H9 (cell line): ENCODE results near the gene BAG1. TPM values are rescaled to one million over a fixed set of nuclear protein-coding genes. Genes with fewer than 3 reads are reported as not detected.

Experiments
- DNase-seq: peaks from one replicate; pipeline ENCODE4 v3.0.0-alpha.2; 2017
- H2AFZ ChIP-seq: one replicate; pipeline ENCODE4 v1.6.1; 2013; ENCODE audit warnings: mild to moderate bottlenecking, low read length, control low read depth, moderate library complexity
- H2AK5ac ChIP-seq: 2 replicates; pipeline ENCODE4 v1.6.1; 2013; ENCODE audit warnings: low read length, control low read depth, mixed read lengths; ENCODE audit not compliant: insufficient read length
- H2BK120ac ChIP-seq: one replicate; pipeline ENCODE4 v1.6.1; 2013; ENCODE audit warnings: low read depth, mild to moderate bottlenecking, low read length, control low read depth, inconsistent platforms; ENCODE audit not compliant: poor library complexity, severe bottlenecking
- H2BK12ac ChIP-seq: 2 replicates; pipeline ENCODE4 v1.6.1; 2013; ENCODE audit warnings: low read length, control low read depth, mixed read lengths, low read depth; ENCODE audit not compliant: insufficient read length
- H2BK15ac ChIP-seq: 2 replicates; pipeline ENCODE4 v1.6.1; 2013; ENCODE audit warnings: low read depth, low read length, control low read depth
- H2BK20ac ChIP-seq: one replicate; pipeline ENCODE4 v1.6.1; 2013; ENCODE audit warnings: low read depth, mild to moderate bottlenecking, low read length, control low read depth, inconsistent platforms; ENCODE audit not compliant: poor library complexity, severe bottlenecking
- H2BK5ac ChIP-seq: 2 replicates; pipeline ENCODE4 v1.6.1; 2013; ENCODE audit warnings: low read length, control low read depth, mixed read lengths; ENCODE audit not compliant: insufficient read length
- H3K14ac ChIP-seq: 2 replicates; pipeline ENCODE4 v1.6.1; 2013; ENCODE audit warnings: low read length, control low read depth; ENCODE audit not compliant: insufficient read depth
- H3K18ac ChIP-seq: 2 replicates; pipeline ENCODE4 v1.6.1; 2013; ENCODE audit warnings: low read depth, mild to moderate bottlenecking, mixed read lengths, low read length, control low read depth; ENCODE audit not compliant: insufficient read length
- H3K23ac ChIP-seq: 2 replicates; pipeline ENCODE4 v1.6.1; 2013; ENCODE audit warnings: low read length, control low read depth, mixed read lengths, low read depth; ENCODE audit not compliant: insufficient read length
- H3K23me2 ChIP-seq: 2 replicates; pipeline ENCODE4 v1.6.1; 2013; ENCODE audit warnings: low read depth, mild to moderate bottlenecking, mixed read lengths, low read length, control low read depth; ENCODE audit not compliant: insufficient read length, poor library complexity, severe bottlenecking
- H3K27ac ChIP-seq: 2 replicates; pipeline ENCODE4 v1.5.1; 2013; ENCODE audit warnings: low read length, control low read depth, mixed read lengths, low read depth; ENCODE audit not compliant: insufficient read length
- H3K27me3 ChIP-seq: 2 replicates; pipeline ENCODE4 v1.6.1; 2013; ENCODE audit warnings: low read length, control low read depth, inconsistent platforms; ENCODE audit not compliant: insufficient read depth
- H3K4ac ChIP-seq: 2 replicates; pipeline ENCODE4 v1.6.1; 2013; ENCODE audit warnings: low read depth, mild to moderate bottlenecking, control low read depth, inconsistent platforms, low read length, moderate library complexity
- H3K4me1 ChIP-seq: 2 replicates; pipeline ENCODE4 v1.6.1; 2013; ENCODE audit warnings: low read length, control low read depth, inconsistent platforms; ENCODE audit not compliant: insufficient read depth
- H3K4me2 ChIP-seq: 2 replicates; pipeline ENCODE4 v1.6.1; 2013; ENCODE audit warnings: low read length, control low read depth, mixed read lengths; ENCODE audit not compliant: insufficient read length, insufficient read depth
- H3K56ac ChIP-seq: 2 replicates; pipeline ENCODE4 v1.6.1; 2013; ENCODE audit warnings: low read depth, mild to moderate bottlenecking, mixed read lengths, low read length, control low read depth; ENCODE audit not compliant: insufficient read length
- H3K79me1 ChIP-seq: 2 replicates; pipeline ENCODE4 v1.6.1; 2013; ENCODE audit warnings: low read depth, mild to moderate bottlenecking, moderate library complexity, low read length, control low read depth, inconsistent platforms; ENCODE audit not compliant: insufficient read depth, poor library complexity, severe bottlenecking
- H3K79me2 ChIP-seq: 2 replicates; pipeline ENCODE4 v1.6.1; 2013; ENCODE audit warnings: low read length, control low read depth, inconsistent platforms; ENCODE audit not compliant: insufficient read depth
- H3K9ac ChIP-seq: 2 replicates; pipeline ENCODE4 v1.6.1; 2013; ENCODE audit warnings: low read length, control low read depth, mixed read lengths; ENCODE audit not compliant: insufficient read length; ENCODE audit errors: extremely low read depth
- H3K9me3 ChIP-seq: one replicate; pipeline ENCODE4 v1.6.1; 2013; ENCODE audit warnings: low read depth, low read length, inconsistent platforms; ENCODE audit not compliant: control insufficient read depth
- H3T11ph ChIP-seq: one replicate; pipeline ENCODE4 v1.6.1; 2013; ENCODE audit warnings: mild to moderate bottlenecking, low read length, control low read depth, inconsistent platforms
- H4K20me1 ChIP-seq: one replicate; pipeline ENCODE4 v1.6.1; 2013; ENCODE audit not compliant: control insufficient read depth, insufficient read length, insufficient read depth
- H4K5ac ChIP-seq: 2 replicates; pipeline ENCODE4 v1.6.1; 2013; ENCODE audit warnings: low read depth, mild to moderate bottlenecking, mixed read lengths, low read length, control low read depth; ENCODE audit not compliant: insufficient read length
- H4K8ac ChIP-seq: replicated peaks from 2 replicates; pipeline ENCODE4 v1.6.1; 2013; ENCODE audit warnings: low read length, control low read depth, mixed read lengths, low read depth; ENCODE audit not compliant: insufficient read length
- H4K91ac ChIP-seq: 2 replicates; pipeline ENCODE4 v1.6.1; 2013; ENCODE audit warnings: low read depth, mild to moderate bottlenecking, moderate library complexity, mixed read lengths, low read length, control low read depth; ENCODE audit not compliant: insufficient read length
- H3K27ac Mint-ChIP-seq, 3 experiments: 2 replicates in 2 of 3; 3 replicates in 1 of 3; pipeline ENCODE4 v1.8.0; 2020 to 2021; ENCODE audit warnings: mixed read lengths in 3 of 3, mild to moderate bottlenecking in 1 of 3, moderate library complexity in 1 of 3
- H3K27me3 Mint-ChIP-seq: 2 replicates; pipeline ENCODE4 v1.8.0; 2021; ENCODE audit warnings: low read depth, mild to moderate bottlenecking, moderate library complexity, mixed read lengths
- H3K36me3 Mint-ChIP-seq, 3 experiments: 2 replicates in 2 of 3; 3 replicates in 1 of 3; pipeline ENCODE4 v1.8.0; 2020 to 2021; ENCODE audit warnings: low read depth in 3 of 3, mixed read lengths in 3 of 3; ENCODE audit not compliant: insufficient read depth in 1 of 3
- H3K4me1 Mint-ChIP-seq, 2 experiments: 2 replicates each; pipeline ENCODE4 v1.8.0; 2020; ENCODE audit warnings: mixed read lengths in 2 of 2
- H3K4me3 Mint-ChIP-seq, 2 experiments: 2 replicates in 1 of 2; 3 replicates in 1 of 2; pipeline ENCODE4 v1.8.0; 2020 to 2021; ENCODE audit warnings: mild to moderate bottlenecking in 2 of 2, mixed read lengths in 2 of 2, moderate library complexity in 1 of 2
- H3K9me3 Mint-ChIP-seq, 2 experiments: 2 replicates in 1 of 2; 3 replicates in 1 of 2; pipeline ENCODE4 v1.8.0; 2020; ENCODE audit warnings: mild to moderate bottlenecking in 2 of 2, mixed read lengths in 2 of 2, moderate library complexity in 1 of 2
- WGBS: extraction: QIAGEN DNeasy Blood & Tissue Kit; methylation state at CpG from one replicate; pipeline ENCODE4 v1.1.7; 2013; ENCODE audit warnings: missing lambda C conversion rate, low lambda C conversion rate, mixed read lengths; ENCODE audit not compliant: insufficient read length; ENCODE audit errors: extremely low coverage; 5-methylcytosine and 5-hydroxymethylcytosine counted together
- total RNA-seq: library from RNA; stranded (reverse); gene quantifications from 2 replicates; pipeline ENCODE4 v1.2.1, GENCODE V29; 2021
- TF ChIP-seq, protein P1 (sequence below): fragments of 200-600 bp; sonication (generic); conservative IDR thresholded peaks from 3 replicates; pipeline ENCODE4 v1.8.0; 2021; ENCODE audit warnings: antibody characterized with exemption, mild to moderate bottlenecking

BAG1 gene
- total RNA-seq, 1 experiment from 2014 or later: 66.4 TPM

DNA sequence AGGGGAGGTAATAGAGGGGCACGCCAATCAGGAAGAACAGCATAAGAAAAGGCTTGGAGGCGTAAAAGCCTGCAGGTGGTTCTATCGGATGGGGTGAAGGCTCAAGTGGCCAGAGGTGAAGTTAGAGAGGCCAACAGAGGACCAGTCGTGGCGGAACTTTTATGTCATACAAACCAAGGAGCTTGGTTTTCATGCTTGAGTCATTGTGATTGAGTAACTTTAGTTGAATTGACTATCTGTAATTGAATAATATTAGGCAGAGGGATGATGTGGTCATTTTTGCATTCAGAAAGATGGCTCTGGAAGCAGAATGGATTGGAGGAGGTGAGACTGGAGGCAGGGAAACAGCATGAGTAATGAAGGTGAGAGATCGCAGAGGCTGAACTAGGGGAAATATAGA, 31.7 kb downstream of the BAG1 start:
- Histone ChIP-seq H2BK120ac (no peak overlapping the region), H2BK5ac (no peak overlapping the region), H3K4me1 (no peaks in the 10 kb centered on the region), H2BK12ac (no peak overlapping the region), H3K4ac (no peak overlapping the region), H3K79me1 (no peaks in the 10 kb centered on the region), H3K9me3 (no peaks in the 10 kb centered on the region), H2BK15ac (no peak overlapping the region), H4K8ac (no peak overlapping the region), H2AK5ac (no peak overlapping the region), H3K14ac (no peak overlapping the region), H3K56ac (no peak overlapping the region), H3K27ac (no peak overlapping the region), H3K23ac (no peak overlapping the region), H3T11ph (no peak overlapping the region), H3K4me2 (no peak overlapping the region), H2BK20ac (no peak overlapping the region), H4K20me1 (no peaks in the 10 kb centered on the region), H3K79me2 (no peaks in the 10 kb centered on the region), H3K27me3 (no peaks in the 10 kb centered on the region), H3K9ac (no peak overlapping the region), H2AFZ (no peak overlapping the region), H4K91ac (no peak overlapping the region), H3K18ac (no peak overlapping the region), H4K5ac (no peak overlapping the region), H3K23me2 (no peaks in the 10 kb centered on the region)
- peaks cover 30% of the 10 kb centered on the region for H3K27me3 Mint-ChIP-seq
- peaks cover 0 to 2% of the 10 kb centered on the region in 2 experiments; a peak in 1 of 5 replicates for H3K9me3 Mint-ChIP-seq
- no peak overlapping the region for H3K27ac Mint-ChIP-seq
- H3K4me1 Mint-ChIP-seq: peaks cover 0 to 7% of the 10 kb centered on the region in 2 experiments; a peak in 2 of 4 replicates
- TF ChIP-seq, protein P1, sequence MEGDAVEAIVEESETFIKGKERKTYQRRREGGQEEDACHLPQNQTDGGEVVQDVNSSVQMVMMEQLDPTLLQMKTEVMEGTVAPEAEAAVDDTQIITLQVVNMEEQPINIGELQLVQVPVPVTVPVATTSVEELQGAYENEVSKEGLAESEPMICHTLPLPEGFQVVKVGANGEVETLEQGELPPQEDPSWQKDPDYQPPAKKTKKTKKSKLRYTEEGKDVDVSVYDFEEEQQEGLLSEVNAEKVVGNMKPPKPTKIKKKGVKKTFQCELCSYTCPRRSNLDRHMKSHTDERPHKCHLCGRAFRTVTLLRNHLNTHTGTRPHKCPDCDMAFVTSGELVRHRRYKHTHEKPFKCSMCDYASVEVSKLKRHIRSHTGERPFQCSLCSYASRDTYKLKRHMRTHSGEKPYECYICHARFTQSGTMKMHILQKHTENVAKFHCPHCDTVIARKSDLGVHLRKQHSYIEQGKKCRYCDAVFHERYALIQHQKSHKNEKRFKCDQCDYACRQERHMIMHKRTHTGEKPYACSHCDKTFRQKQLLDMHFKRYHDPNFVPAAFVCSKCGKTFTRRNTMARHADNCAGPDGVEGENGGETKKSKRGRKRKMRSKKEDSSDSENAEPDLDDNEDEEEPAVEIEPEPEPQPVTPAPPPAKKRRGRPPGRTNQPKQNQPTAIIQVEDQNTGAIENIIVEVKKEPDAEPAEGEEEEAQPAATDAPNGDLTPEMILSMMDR: no peak
- no peak overlapping the region for H3K4me3 Mint-ChIP-seq
- H3K36me3 Mint-ChIP-seq: no peaks in the 10 kb centered on the region
- DNase-seq: no peak
- 100% methylated on average over 1 of the region's 6 CpGs for WGBS
